ENCODE data around the gene PARD6B. TPM values are rescaled to one million over a fixed set of nuclear protein-coding genes. Genes with fewer than 3 reads are reported as not detected.
A peak's percentile ranks its signal among the peaks of the same experiment; 100 is the strongest.

Gene PARD6B
- total and polyA plus RNA-seq, 2 of the 13 experiments (the other 11 are each of a cell fraction or from before 2014, with no cell fraction given): 6.9 to 22.2 TPM

DNA sequence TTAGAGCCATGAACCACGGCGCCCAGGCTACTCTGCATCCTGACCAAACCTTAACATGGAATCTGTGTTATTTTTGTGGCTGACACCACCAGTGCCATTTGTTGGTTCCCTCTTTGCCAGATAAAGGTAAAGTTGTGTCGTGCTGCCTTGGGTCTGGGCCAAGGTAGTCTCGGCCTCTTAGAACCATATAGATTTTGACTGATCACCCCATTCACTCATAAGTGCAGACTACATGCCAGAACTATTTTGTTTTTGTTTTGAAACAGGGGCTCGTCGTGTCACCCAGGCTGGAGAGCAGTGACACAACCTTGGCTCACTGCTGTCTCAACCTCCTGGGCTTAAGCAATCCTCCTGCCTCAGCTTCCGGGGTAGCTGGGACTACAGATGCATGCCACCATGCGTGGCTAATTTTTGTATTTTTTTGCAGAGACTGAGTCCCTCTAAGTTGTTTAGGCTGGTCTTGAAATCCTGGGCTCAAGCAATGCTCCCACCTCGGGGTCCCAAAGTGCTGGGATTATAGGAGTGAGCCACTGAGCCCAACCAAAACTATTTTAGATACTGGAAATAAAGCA, 20.8 kb upstream of the PARD6B start (continued):
- no peak for TF ChIP-seq RBM39 (IDR thresholded peaks at IDR 0.05; ENCODE audit: low read depth, low read length, poor library complexity, severe bottlenecking)
- TF ChIP-seq RAD21 (CRISPR knock-in tag; IDR thresholded peaks at IDR 0.05): no peak
- TF ChIP-seq, protein P1, sequence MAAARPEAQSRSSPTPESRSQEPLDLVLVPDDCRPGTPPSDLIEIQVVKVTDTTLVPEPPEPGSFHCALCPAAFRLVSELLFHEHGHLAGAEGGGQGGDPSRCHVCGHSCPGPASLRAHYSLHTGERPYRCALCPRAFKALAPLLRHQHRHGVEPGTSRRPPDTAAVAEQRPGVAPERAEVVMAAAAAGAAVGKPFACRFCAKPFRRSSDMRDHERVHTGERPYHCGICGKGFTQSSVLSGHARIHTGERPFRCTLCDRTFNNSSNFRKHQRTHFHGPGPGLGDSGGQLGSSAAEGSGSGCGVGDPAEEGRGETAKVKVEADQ (CRISPR knock-in tag; IDR thresholded peaks at IDR 0.05; ENCODE audit: borderline replicate concordance): no peak
- TF ChIP-seq SRY (CRISPR knock-in tag; IDR thresholded peaks at IDR 0.05): no peak
- TF ChIP-seq SP4 (CRISPR knock-in tag; IDR thresholded peaks at IDR 0.05): no peak
- no peak for TF ChIP-seq GABPA (IDR thresholded peaks at IDR 0.05; ENCODE audit: low read depth, low read length)
- TF ChIP-seq GABPA (CRISPR knock-in tag; IDR thresholded peaks at IDR 0.05; ENCODE audit: low read depth): peak; percentile 52
- TF ChIP-seq, protein P2, sequence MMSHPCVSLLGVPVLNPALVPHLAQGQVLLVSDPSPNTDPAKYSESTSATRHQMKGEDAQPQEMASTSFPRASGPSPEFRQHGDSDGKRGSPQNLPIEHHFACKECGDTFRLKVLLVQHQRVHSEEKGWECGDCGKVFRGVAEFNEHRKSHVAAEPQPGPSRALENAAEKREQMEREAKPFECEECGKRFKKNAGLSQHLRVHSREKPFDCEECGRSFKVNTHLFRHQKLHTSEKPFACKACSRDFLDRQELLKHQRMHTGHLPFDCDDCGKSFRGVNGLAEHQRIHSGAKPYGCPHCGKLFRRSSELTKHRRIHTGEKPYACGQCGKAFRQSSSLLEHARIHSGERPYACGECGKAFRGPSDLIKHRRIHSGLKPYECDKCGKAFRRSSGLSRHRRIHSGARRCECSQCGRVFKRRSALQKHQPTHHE (CRISPR knock-in tag; IDR thresholded peaks at IDR 0.05; ENCODE audit: borderline replicate concordance): no peak
- TF ChIP-seq TRIM24 (CRISPR knock-in tag; IDR thresholded peaks at IDR 0.05): peak; percentile 85; the same call in 1 of the 2 replicates
- TF ChIP-seq ZNF83 (CRISPR knock-in tag; IDR thresholded peaks at IDR 0.05; ENCODE audit: borderline replicate concordance): no peak
- TF ChIP-seq ZFAT (CRISPR knock-in tag; conservative IDR thresholded peaks at IDR 0.05): no peak
- TF ChIP-seq, protein P3, sequence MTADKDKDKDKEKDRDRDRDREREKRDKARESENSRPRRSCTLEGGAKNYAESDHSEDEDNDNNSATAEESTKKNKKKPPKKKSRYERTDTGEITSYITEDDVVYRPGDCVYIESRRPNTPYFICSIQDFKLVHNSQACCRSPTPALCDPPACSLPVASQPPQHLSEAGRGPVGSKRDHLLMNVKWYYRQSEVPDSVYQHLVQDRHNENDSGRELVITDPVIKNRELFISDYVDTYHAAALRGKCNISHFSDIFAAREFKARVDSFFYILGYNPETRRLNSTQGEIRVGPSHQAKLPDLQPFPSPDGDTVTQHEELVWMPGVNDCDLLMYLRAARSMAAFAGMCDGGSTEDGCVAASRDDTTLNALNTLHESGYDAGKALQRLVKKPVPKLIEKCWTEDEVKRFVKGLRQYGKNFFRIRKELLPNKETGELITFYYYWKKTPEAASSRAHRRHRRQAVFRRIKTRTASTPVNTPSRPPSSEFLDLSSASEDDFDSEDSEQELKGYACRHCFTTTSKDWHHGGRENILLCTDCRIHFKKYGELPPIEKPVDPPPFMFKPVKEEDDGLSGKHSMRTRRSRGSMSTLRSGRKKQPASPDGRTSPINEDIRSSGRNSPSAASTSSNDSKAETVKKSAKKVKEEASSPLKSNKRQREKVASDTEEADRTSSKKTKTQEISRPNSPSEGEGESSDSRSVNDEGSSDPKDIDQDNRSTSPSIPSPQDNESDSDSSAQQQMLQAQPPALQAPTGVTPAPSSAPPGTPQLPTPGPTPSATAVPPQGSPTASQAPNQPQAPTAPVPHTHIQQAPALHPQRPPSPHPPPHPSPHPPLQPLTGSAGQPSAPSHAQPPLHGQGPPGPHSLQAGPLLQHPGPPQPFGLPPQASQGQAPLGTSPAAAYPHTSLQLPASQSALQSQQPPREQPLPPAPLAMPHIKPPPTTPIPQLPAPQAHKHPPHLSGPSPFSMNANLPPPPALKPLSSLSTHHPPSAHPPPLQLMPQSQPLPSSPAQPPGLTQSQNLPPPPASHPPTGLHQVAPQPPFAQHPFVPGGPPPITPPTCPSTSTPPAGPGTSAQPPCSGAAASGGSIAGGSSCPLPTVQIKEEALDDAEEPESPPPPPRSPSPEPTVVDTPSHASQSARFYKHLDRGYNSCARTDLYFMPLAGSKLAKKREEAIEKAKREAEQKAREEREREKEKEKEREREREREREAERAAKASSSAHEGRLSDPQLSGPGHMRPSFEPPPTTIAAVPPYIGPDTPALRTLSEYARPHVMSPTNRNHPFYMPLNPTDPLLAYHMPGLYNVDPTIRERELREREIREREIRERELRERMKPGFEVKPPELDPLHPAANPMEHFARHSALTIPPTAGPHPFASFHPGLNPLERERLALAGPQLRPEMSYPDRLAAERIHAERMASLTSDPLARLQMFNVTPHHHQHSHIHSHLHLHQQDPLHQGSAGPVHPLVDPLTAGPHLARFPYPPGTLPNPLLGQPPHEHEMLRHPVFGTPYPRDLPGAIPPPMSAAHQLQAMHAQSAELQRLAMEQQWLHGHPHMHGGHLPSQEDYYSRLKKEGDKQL (CRISPR knock-in tag; IDR thresholded peaks at IDR 0.05; ENCODE audit: low read depth): no peak
- no peak for TF ChIP-seq ZNF879 (CRISPR knock-in tag; IDR thresholded peaks at IDR 0.05)
- 0 out of 2 replicates have a peak, but pooled peaks have one; percentile 34 for TF ChIP-seq ZNF772 (CRISPR knock-in tag; IDR thresholded peaks at IDR 0.05)
- no peak for TF ChIP-seq CENPX (CRISPR knock-in tag; IDR thresholded peaks at IDR 0.05)
- TF ChIP-seq, protein P4, sequence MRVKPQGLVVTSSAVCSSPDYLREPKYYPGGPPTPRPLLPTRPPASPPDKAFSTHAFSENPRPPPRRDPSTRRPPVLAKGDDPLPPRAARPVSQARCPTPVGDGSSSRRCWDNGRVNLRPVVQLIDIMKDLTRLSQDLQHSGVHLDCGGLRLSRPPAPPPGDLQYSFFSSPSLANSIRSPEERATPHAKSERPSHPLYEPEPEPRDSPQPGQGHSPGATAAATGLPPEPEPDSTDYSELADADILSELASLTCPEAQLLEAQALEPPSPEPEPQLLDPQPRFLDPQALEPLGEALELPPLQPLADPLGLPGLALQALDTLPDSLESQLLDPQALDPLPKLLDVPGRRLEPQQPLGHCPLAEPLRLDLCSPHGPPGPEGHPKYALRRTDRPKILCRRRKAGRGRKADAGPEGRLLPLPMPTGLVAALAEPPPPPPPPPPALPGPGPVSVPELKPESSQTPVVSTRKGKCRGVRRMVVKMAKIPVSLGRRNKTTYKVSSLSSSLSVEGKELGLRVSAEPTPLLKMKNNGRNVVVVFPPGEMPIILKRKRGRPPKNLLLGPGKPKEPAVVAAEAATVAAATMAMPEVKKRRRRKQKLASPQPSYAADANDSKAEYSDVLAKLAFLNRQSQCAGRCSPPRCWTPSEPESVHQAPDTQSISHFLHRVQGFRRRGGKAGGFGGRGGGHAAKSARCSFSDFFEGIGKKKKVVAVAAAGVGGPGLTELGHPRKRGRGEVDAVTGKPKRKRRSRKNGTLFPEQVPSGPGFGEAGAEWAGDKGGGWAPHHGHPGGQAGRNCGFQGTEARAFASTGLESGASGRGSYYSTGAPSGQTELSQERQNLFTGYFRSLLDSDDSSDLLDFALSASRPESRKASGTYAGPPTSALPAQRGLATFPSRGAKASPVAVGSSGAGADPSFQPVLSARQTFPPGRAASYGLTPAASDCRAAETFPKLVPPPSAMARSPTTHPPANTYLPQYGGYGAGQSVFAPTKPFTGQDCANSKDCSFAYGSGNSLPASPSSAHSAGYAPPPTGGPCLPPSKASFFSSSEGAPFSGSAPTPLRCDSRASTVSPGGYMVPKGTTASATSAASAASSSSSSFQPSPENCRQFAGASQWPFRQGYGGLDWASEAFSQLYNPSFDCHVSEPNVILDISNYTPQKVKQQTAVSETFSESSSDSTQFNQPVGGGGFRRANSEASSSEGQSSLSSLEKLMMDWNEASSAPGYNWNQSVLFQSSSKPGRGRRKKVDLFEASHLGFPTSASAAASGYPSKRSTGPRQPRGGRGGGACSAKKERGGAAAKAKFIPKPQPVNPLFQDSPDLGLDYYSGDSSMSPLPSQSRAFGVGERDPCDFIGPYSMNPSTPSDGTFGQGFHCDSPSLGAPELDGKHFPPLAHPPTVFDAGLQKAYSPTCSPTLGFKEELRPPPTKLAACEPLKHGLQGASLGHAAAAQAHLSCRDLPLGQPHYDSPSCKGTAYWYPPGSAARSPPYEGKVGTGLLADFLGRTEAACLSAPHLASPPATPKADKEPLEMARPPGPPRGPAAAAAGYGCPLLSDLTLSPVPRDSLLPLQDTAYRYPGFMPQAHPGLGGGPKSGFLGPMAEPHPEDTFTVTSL (CRISPR knock-in tag; IDR thresholded peaks at IDR 0.05; ENCODE audit: borderline replicate concordance): no peak
- TF ChIP-seq CBX1 (IDR thresholded peaks at IDR 0.05; ENCODE audit: low read depth): no peak
- peak; percentile 30; the same call in 1 of the 2 replicates for TF ChIP-seq CBFB (CRISPR knock-in tag; IDR thresholded peaks at IDR 0.05)

All from HepG2 (cell line).